HG03558 (cell line): ENCODE results near the gene SYNE1.
"Not testable (repeated sequence)": the region's sequence is repeated elsewhere in the genome, so short reads cannot be mapped to it uniquely, and the experiment has no call there.

Experiments used
- ATAC-seq: cut with Tn5 transposase; IDR thresholded peaks from one replicate; pipeline ENCODE4 v1.9.1; 2021; ENCODE audit warnings: moderate number of reproducible peaks; ENCODE audit not compliant: unreplicated experiment; ENCODE audit errors: extremely low read depth

SYNE1 gene

DNA sequence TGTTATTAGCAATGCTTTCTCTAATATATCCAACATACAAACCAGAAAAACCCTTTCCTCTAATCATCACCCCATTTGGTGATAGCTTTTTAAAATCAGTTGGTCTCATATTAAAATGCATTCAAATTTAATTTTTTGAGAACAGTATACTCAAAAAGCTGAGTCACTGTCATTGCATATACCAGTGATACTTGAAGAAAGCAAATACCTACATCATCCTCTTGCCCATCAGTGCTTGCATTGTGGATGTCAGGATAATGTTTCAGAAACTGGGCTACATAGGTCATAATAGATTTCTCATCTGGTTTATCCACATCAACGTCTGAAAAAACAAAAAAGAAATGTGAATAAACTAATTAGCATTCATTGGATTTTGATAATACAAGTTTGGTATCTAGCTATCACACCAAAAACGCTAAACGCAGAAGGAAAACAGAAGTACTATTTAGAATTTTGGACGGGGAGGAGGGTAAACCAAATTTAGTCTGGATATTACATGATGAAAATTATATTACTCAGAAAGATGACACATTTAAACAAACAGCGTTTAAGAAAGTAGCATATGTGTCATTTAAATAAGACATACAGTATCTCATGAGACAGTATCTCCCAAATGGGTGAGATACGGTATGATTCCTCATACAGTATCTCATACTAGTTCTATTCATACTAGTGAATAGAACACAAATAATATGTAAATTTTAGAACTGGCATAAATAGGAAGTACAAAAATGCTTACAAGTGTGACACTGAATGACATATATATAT is 134.6 kb downstream of the SYNE1 start:
- no peak for ATAC-seq

GRCh38 chr6:152499931-152500330 is 137.2 kb downstream of the SYNE1 start:
- ATAC-seq = no peak

DNA sequence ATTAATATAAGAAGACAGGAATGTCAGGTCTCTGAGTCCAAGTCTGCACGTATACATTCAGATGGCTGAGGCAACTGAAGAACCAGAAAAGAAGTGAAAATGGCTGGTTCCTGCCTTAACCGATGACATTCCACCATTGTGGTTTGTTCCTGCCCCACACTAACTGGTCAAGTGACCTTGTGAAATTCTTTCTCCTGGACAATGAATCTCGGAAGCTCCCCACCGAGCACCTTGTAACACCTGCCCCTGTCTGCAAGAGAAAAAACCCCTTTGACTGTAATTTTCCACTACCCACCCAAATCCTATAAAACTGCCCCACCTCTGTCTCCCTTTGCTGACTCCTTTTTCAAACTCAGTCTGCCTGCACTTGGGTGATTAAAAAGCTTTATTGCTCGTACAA is 140.4 kb downstream of the SYNE1 start:
- no peak for ATAC-seq

DNA sequence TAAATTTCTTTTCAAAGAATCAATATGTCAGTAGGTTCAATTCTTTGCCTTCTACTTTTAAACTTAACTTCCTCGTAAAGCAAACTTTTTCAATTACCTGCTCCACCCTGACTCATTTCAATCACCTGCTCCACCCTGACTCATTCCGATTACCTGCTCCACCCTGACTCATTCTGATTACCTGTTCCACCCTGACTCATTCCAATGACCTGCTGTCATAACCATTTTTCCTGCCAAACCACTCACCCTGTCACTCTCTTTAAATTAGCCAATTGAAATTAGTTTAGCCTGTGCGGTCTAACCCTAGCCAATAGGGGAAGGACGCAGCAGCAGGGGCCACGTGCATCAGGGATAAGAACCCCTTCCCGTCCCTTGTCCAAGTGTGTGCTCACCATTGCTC is 141.7 kb downstream of the SYNE1 start:
- ATAC-seq = not testable (repeated sequence)

DNA sequence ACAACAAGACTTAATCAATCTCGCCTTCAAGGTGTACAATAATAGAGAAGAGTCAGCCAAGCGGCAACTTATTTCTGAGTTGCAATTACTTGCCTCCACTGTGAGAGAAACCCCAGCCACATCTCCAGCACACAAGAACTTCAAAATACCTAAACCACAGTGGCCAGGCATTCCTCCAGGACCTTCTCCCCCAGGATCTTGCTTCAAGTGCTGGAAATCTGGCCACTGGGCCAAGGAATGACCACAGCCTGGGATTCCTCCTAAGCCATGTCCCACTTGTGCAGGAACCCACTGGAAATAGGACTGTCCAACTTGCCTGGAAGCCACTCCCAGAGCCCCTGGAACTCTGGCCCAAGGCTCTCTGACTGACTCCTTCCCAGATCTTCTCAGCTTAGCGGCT is 144.9 kb downstream of the SYNE1 start:
- ATAC-seq = not testable (repeated sequence)

- ATAC-seq = not testable (repeated sequence)
Observed at GRCh38 chr6:152491501-152491900, 145.7 kb downstream of the SYNE1 start.

DNA sequence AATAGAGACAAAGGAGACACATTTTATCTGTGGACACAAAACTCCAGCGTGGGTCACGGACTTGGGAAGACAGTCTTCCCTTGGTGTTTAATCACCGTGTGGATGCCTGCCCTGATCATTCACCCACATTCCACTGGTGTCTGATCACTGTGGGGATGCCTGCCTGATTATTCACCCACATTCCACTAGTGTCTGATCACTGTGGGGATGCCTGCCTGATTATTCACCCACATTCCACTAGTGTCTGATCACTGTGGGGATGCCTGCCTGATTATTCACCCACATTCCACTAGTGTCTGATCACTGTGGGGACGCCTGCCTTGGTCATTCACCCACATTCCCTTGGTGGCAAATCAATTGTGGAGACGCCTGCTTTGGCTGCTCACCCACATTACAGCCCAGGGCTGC is 146.2 kb downstream of the SYNE1 start:
- not testable (repeated sequence) for ATAC-seq

DNA sequence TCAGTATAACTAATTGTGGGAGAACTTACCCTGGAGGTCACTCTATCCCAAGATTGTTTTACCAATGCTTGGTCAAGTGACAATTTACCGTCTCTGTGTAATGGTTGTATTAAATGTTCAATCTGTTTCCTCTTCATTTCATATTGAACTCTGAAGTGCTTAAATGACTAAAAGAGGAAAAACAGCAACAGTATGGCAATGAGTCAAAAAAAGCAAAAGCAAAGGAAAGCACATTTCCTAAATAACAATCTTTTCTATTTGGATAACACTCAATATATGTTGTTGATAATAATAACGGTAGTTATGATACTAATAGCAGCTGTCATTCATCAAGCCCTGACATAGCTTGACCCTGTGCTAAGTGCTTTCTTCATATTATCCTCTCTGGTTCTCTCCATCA is 152.4 kb downstream of the SYNE1 start:
- ATAC-seq = no peak

DNA sequence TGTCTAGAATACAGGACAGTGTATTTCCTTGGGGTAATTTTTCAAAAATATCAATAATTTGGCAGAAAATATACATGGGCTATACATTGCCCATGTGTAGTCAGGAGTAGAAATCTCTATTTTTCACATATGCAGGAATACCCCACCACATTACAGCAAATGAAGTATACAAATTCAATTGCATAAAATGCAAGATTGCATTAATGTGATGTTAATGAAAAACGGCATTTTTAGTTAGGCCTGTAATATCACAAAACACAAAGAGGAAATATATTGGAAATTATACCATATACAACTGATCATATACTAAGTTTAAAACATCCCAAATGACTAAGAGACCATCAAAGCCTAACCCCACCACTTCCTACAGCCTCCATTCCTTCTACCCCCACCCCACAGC is 154.9 kb downstream of the SYNE1 start:
- ATAC-seq = no peak

GRCh38 chr6:152478377-152479010 is 158.7 kb downstream of the SYNE1 start:
- no peak for ATAC-seq

DNA sequence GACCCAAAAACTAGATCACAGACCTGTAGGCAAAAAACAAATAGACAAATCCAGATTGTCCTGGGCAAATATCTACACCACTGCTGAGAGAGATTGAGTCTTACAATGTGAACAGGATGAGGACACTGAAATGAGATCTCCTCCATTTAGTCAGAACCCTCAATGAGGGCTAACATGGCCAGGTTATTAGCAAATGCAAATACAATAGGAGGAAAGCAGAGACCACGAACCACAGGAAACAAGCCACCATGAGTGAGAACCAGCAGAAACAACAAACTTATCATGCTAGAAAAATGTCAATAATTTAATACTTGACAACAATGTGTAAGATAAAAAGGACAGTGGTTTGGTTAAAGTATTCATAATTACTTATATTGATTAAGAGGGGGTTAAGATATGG is 162.8 kb downstream of the SYNE1 start:
- ATAC-seq = no peak

DNA sequence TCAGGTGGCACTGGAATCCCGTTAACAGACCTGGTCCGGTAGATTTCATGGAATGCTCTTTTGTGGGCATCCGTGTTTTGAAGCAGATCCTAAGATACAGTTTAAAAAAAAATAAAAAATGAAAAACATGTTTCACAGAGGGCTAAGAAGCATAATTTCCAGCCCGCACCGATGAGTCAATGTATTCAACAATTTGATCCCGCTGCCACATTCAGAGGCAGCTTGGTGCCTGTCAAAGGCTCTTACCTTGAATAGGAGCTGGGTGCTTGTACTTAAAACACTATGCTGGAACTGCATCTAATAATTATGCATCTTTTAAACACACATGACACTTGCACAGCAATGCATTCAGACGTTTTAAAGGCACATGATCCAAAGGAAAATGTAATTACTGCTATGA is 164.8 kb downstream of the SYNE1 start:
- no peak for ATAC-seq

GRCh38 chr6:152471456-152472265 is 165.5 kb downstream of the SYNE1 start:
- ATAC-seq = no peak

DNA sequence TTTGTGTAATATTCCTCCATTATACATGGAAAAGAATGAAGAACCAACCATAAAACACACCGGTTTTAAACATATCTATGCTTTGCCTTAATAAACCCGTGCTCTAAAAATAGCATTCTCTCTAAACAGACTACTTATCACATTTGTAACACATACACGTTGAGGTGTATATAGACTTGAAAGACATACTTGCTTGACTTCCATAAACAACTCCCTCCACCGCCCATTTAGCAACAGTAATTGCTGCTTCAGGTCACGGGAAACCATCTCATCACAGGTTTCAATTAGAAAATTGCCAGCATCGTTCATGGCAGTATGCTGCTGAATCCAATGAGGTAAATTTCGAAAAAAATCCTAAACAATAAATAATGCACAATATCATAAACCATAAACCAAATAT is 174.0 kb downstream of the SYNE1 start:
- no peak for ATAC-seq

GRCh38 chr6:152462716-152463115 is 174.4 kb downstream of the SYNE1 start:
- no peak for ATAC-seq

DNA sequence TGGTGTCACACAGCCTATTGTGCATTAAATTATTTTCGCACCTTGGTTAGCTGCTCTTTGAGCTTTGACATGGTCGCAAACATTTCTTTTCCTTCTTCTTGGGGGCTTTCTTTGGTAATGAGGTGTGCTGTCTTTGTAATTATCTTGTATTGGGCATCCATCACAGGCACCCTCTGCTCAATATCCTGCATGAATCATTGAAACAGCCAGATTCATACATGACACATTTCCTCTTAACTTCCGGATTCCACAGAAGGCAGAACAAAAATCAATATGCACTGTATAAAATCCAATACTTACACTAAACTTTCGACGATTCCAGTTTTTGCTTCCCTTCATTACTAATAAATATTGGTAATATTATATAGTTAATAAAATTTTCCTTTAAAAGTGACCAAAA is 175.6 kb downstream of the SYNE1 start:
- no peak for ATAC-seq

- ATAC-seq = no peak
Observed at GRCh38 chr6:152458648-152459644, 178.2 kb downstream of the SYNE1 start.

GRCh38 chr6:152457949-152458624 is 179.1 kb downstream of the SYNE1 start:
- no peak for ATAC-seq

- no peak for ATAC-seq
Observed at GRCh38 chr6:152454003-152454402, 183.2 kb downstream of the SYNE1 start.
